GM18502 (cell line): ENCODE data around the gene PAK6.

Experiments used
- ATAC-seq: cut with Tn5 transposase; IDR thresholded peaks from one replicate; pipeline ENCODE4 v1.9.1; 2021; ENCODE audit warnings: mild to moderate bottlenecking; ENCODE audit not compliant: unreplicated experiment, poor library complexity

Gene PAK6

DNA sequence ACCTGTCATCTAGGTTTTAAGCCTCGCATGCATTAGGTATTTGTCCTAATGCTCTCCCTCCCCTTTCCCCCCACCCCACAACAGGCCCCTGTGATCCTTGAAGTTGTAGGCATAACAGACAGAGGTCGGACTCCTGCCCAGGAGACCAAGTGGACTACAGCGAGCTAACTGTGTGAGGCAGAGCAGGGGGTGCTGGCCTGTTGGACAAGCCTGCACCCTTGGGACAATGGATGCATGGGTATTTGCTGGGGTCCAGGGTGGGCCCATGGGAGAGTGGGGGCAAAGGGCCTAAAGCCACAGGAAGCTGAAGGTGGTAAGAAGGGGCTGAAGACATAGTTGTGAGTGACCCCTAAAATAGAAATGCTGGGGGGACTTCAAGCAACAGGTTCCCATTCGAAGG is 66.4 kb downstream of the PAK6 start:
- no peak for ATAC-seq

DNA sequence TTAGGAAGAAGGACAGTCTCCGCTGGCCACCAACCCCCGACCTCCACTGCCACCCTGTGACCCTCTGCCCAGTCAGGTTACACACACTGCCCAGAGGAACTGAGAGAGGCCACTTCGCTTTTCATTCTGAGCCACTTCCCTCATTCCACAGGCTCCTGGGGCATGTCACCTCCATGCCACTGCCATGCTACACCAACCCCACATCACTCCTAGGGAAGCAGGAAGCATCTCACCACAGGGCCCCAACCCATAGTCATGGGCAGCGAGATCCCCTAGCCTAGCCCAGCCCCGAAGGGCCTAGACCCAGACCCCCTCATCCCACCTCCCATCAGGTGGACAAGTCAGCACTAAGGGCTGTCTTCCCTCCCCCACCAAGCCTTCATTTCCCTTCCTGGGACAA is 67.5 kb downstream of the PAK6 start:
- no peak for ATAC-seq

DNA sequence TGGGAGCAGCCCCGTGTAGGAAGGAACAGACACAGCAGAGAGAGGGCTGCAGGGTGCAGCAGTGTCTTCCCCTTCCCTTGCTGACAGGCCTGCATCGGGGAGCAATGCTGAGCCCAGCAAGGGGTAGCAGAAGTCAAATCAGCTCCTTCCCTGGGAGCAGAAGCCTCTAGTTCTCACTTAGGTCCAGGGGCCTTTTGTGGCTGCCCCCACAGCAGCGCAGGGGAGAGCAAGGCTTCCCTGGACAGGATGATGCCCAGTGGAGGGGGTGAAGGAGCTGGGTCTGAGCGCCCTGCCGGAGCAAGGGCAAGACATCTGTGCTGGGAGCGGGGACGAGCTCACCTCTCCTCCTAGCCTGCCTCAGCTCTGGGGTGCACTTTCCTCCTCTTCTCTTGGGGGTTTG is 68.0 kb downstream of the PAK6 start:
- ATAC-seq: no peak

DNA sequence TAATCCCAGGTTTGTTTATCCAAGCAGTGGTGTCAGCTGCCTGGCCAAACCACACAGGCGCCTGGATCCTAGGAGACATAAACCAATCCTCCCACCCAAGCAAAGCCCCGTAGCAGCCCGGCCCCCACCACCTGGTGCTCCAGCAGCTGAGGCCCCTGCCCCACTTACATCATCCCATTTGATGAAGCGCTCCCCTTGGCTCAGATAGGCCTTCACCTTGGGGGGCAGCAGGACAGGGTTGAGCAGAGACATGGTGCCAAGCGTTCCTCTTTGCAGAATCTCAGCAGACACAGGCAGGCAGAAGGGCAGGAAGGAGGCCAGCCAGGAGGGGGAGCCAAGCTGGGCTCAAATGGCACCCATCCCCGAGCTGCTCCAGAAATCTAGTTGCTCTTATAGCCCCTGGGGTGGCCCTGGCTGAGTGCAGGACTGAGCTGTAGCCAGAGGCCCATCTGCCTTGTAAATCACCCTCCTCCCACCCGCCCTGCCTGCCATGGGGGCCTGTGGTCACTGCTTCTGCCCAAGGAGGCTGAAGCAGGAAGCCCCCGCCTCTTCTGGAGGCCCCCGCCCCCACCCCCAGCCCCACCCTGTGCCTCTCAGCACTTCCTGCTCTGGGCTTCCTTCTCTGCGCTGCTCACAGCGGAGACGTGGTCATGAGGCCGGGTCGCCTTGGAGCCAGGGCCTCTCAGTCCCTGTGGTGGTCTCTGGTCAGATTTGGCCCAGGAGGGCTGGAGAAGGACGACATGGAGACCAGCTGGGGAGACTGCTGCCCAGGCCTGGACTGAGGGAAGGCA is 68.8 kb downstream of the PAK6 start, which contains the start of gene PLCB2:
TSS of gene PLCB2 (minus strand) at position 515 of the 791 bp plus-strand sequence. CDS start at position 252, 263 bp downstream.
- ATAC-seq: peak; percentile 71

DNA sequence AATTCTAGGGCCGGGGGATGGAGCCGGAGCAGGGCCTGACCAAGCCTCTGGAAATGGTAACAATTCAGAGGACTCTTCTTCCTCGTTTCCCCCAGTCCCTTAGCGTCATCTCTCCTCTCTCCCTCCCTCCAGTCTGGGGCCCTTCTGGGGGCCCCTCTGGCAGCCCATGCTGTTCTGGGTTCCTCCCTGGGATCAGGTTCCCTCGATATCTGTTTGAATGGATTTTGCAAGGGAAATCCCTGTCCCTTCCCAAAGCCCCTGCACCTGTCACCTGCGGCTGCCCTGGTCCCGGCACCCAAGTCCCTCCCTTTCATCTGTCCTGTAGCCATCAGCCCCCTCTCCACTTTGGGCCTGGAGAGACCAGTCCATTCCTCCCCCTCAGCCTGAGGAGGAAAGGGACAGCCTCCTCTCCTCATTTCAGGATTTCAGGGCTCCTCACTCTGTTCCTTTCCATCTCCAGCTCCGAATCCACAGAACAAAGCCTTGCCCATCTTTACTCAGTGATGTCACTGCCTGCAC is 70.5 kb downstream of the PAK6 start:
- no peak for ATAC-seq

DNA sequence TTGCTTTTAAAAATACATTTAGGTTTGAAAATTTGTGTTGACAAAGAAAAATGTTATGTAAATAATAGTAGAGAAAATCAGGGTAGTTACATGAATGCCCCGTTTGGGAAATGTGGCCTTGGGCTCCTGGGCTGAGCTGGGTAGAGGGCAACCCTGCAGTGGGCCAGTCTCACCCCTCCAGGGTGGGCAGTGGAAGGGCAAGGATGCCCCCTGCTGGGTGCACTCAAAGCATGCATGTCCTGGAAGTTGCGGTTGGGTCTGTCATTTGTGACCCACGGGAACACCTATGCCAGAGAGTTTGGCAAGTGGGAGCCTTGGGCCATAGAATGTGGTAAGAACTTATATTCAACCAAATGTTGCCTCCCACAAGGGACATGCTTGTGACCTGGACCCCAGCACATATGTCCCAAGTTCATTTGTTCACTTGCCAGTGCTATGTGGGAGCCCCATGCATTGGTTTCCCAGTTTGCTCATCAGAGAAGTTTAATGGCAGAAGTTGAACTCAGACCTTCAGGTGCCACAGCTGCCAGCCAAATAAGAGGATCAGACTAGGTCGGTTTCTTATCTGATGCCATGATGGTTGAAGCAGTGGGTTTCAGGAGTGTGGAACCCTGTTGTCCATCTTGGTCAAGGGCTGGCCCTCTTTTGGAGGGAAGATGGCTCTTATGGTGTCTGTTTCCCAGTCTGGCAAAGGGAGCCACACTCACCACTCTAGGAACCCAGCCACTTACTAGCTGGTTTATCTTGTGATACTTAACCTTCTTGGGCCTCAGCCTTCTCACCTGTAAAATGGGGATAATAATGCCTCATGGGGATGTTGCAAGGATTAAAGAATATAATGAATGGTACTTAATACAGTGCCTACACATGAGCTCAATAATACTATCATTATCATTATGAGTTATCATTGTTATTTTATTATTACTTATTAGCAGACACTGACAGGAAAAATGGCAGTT is 71.4 kb downstream of the PAK6 start:
- ATAC-seq: no peak

DNA sequence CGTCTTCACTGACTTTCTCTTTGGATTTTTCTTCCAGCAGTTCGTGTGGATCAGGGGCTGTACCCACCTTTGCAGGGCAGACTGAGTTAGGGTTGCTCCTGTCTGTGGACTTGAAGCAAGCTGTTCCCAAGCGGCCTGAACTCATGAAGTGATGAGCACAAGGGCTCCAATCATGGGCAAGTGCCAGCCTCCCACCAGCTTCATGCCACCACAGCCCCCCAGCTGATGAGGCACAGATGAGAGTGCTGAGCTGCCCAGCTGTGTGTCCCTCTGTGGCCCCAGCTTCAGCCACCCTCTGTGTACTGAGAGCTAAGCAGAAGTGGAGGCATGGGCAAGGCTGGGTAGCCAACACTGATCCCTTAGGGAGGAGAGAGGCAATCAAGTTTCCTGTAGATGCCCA is 72.1 kb downstream of the PAK6 start:
- no peak for ATAC-seq

DNA sequence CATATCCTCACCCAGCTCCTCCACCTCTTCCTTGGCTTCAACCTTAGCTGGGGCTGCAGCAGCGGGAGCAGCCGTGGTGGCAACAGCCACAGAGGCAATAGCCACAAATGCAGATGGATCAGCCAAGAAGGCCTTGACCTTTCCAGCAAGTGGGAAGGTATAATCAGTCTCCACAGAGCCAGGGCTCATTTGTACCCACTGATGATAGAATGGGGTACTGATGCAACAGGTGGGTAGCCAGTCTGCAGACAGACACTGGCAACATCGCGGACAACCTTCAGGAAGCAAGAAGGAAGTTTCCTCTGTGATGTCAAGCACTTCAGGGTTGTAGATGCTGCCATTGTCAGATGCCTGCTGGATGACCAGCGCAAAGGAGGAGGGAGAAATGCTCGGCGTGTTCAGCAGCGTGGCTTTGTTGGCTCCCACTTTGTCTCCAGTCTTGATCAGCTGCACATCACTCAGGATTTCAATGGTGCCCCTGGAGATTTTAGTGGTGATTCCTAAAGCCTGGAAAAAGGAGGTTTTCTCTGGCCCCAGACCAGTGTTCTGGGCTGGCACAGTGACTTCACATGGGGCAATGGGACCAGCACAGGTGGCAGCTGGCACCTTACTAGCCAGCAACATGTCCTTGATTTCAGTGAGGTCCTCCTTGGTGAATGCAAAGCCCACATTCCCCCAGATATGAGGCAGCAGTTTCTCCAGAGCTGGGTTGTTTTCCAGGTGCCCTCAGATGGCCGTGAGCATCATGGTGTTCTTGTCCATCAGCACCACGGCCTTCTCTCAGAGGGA is 73.7 kb downstream of the PAK6 start:
- no peak for ATAC-seq

DNA sequence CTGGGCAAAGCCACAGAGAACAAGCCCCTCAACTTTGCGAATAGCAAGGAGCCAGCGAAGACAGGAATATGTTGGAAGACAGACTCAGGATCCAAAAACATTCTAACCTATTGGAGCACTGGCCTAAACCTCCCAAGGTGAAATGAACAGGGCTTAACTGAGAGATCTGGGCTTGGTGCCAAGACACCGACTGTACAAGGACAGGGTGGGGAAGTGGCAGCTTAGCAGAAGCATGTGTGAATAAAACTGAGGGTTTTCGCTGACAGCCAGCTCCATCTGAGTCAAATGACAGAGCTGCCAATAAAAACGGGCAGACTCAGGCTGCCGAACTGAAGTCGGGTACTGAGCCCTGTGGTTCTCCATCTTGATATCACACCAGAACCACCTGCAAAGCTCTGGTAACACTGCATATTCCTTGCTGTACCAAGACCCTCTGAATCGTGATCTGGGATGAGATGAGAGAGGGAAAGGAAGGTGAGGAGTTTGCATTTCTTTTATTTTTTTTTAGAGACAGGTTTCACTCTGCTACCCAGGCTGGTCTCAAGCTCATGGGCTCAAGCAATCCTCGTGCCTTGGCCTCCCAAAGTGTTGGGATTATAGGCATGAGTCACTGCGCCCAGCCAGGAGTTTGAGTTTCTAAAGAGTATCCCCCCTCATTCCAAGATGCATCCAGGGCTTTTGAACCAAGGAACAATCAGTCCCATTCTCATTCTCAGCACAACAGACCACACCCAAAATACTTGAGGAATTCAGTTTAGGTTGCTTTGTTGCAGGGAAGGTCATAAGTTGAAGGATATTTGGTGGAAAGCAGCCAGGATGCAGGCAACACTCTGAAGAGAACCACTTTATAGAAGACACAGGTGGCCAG is 74.9 kb downstream of the PAK6 start:
- ATAC-seq: no peak

DNA sequence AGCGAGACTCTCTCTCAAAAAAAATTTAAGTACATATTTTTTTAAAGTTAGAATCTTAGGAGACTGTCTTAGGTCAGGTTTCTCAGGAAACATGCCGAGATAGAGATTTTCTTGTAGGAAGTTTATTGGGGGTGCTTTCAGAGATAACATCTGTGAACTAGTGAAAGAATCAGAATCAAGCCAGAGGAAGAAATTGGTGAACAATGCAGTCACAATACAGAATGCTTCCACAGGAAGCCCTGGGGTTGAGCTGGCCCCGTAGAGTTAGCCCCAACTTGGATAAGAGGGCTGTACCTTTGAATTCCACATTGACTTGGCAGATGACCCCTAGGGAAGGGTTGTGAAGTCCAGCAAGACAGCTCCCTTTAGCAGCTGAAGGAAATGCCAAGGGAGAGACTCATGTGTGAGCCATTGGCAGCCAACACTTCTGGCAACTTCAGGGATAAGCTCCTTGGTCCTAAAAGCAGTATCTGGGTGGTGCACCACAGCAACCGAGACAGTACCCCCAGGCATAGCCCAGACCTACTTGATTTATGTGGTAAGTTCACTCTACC is 75.9 kb downstream of the PAK6 start:
- no peak for ATAC-seq

DNA sequence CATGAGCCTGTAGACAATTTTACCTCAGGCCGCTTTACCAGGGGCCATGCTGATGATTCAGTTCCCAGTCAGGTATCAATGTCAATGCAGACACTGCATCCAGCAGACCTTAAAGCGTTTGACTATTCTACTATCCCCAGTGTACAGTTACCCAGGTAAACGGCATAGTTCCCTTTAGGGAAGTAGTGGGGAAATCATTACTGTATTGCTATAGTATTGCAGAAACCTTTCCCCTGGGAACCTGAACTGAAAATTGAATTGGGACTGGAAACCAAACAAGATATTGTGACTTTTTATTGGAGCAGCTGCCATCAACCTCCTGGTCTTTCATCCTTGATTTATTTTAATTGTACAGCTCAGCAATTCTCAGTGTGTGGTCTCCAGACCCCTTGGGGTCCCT is 78.1 kb downstream of the PAK6 start:
- no peak for ATAC-seq

DNA sequence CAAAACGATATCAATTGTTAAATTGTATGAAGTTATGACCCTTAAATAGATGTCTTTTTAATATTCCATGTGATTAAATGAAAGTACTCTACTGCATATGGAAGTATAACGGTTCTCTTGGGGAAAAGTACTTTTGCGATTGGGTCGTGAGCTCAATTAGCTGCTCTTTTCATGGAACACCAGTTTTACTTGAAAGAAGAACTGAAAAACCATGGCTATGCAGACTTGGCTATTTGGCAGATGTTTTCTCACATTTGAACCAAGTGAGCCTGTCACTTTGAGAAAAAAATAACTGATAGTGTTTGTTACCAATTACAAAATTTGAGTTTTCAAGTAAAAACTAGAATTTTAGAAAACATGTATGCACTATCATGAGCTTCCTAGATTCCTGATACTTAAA is 78.7 kb downstream of the PAK6 start:
- ATAC-seq: no peak

DNA sequence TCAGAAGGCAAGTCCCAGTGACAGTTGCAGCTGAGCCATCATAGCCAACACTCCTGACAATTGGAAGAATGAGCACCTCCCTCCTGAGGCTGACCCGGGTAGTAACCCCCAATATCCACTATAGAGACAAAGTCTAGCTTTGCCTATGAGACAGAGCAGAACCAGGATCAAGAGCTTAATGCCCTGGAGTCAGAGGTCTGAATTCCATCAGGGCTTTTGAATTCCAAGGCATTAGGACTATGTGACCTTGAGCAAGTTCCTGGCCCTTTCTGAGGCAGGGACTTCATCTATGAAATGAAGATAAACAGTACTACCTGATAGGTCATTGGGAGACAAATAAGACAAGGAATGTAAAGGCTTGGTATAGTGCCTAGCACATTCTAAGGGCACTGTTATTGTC is 81.5 kb downstream of the PAK6 start:
- no peak for ATAC-seq

DNA sequence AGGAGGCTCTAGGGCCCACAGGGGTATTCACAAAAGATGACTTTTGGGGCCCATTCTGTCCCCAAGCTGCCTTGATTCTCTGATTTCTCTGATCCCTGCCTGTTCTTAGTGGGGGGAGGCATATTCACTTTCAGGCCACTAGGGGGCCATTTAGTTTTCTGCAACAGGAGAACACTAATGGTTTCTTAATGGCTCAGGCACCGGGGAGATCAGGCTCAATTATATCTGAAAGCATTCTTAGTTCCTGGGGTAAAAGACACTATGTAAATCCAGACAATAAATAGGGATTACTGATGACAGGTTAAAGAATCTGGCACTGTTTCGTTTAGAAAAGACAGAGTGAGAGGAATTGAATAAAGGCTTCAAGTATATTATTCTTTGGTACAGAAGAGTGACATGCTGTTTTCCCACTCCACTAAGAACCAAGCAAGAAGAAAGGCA is 82.1 kb downstream of the PAK6 start:
- ATAC-seq: no peak

DNA sequence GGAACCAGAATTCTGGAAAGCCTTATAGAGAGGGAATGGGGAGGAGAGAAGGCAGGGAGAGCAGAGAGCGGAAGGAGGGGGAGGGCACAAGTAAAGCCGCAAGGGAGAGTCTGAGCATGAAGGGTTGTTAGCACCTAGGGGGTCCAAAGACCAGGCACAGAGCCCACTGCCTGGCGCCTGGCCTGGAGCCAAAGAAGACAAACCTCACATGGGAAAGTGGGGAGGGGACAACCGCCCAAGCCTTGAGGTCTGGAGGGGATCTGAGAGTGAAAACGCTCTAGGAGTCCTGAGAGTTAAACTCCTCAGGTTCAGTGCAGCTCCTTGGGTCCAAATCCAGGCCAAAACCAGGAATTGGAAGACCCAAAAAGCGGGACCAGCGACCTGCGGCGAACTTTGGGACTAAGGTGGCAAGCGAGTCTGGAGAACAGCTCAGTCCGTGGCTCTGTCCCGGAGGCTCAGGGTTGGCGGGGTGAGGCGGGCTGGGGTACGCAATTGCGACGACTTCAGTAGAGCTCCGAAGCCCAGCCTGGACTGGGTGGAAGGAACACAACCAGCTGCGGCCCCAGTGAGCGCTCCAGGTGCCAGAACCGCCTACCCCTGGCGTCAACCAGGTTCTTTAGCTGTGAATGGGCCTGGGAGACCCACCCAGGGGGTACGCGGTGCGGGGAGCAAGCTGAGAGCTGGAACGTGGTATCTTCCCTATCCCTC is 83.8 kb downstream of the PAK6 start:
- ATAC-seq: no peak

DNA sequence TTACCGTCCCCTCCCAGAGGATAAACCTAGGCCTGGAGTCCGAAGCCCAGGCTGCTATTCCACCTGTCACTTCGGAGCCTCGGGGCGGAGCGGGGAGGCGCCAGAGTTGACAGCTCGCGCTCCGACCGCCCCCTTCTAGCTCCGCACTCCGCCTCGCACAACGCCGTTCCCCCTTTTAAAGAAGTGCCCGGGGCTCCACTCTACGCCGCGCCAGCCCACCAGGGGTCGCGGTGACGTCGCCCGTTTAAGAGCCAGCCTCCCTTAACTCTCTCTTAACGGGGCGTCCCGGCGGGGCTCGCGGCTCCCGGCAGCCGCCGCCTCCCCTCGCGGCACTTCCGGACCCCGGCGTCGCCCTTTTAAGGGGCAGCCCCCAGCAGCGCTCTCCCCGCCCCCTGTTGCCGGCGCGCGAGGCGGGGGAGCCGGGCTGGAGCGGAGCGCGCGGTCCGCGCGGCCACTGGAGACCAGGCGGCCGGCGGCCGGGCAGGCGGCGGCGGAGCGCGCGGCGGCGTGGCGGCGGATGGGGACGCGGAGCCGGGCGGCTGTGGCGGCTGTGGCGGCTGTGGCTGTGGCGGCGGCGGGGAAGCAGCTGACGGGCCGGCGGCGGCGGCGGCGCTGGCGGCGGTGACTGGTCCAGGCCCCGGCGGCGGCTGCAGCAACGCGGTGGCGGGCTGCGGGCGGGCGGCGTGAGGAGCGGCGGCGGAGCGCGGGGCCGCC is 84.5 kb downstream of the PAK6 start, which contains the start of gene INAFM2:
TSS of gene INAFM2 (plus strand) at position 454 of the 714 bp plus-strand sequence. CDS start 364 bp downstream, outside the sequence.
- ATAC-seq: peak; percentile 94
